OCI-LY7 (cell line): Measurements from ENCODE around the gene LRP1B.

Experiments used
- EZH2phosphoT487 ChIP-seq: fragments of 200-600 bp; sonication (generic); IDR thresholded peaks from 2 replicates; pipeline ENCODE4 v1.6.1; 2018; ENCODE audit warnings: low read depth, borderline replicate concordance, mild to moderate bottlenecking, mixed run types, antibody characterized with exemption, low read length, moderate library complexity, mixed read lengths
- TF ChIP-seq, protein P1 (sequence below): fragments of 200-600 bp; sonication (generic); conservative IDR thresholded peaks from 2 replicates; pipeline ENCODE4 v1.5.1; 2014; ENCODE audit warnings: mild to moderate bottlenecking, antibody characterized with exemption, low read length, moderate library complexity, mixed read lengths

DNA sequence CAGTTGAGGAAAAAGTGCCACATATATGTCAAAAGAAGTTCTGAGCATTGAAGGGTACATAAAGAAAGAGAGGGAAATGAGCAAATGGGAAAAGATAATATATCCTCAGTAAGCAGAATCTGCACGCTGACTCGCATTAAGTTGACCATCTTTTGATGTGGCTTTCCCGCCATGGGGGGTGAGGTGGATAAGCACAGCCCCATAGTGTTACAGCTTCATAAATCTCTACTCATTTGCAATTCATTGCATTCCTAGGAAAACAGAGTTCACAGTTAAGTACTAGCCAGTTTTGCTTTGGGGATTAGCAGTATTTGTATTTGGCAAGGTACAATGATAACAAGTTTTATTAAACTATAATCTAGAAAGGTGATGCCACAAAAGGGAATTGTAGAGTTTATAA, 814.2 kb downstream of the LRP1B start:
- TF ChIP-seq, protein P1, sequence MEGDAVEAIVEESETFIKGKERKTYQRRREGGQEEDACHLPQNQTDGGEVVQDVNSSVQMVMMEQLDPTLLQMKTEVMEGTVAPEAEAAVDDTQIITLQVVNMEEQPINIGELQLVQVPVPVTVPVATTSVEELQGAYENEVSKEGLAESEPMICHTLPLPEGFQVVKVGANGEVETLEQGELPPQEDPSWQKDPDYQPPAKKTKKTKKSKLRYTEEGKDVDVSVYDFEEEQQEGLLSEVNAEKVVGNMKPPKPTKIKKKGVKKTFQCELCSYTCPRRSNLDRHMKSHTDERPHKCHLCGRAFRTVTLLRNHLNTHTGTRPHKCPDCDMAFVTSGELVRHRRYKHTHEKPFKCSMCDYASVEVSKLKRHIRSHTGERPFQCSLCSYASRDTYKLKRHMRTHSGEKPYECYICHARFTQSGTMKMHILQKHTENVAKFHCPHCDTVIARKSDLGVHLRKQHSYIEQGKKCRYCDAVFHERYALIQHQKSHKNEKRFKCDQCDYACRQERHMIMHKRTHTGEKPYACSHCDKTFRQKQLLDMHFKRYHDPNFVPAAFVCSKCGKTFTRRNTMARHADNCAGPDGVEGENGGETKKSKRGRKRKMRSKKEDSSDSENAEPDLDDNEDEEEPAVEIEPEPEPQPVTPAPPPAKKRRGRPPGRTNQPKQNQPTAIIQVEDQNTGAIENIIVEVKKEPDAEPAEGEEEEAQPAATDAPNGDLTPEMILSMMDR: no peak
- no peak for TF ChIP-seq EZH2phosphoT487
